PC-9 (cell line): ENCODE results near the gene TMEM244. TPM values are rescaled to one million over a fixed set of nuclear protein-coding genes. Genes with fewer than 3 reads are reported as not detected.
"Not testable (repeated sequence)": the region's sequence is repeated elsewhere in the genome, so short reads cannot be mapped to it uniquely, and the experiment has no call there.

Experiments used
- BruUV-seq: library from RNA; stranded (reverse); fragments of 400-500 nt; replicated peaks from 2 replicates; lab custom pipeline; 2021; lab: Mats Ljungman, UMichigan
- CTCF ChIA-PET: fragments of 300-600 bp; sonication (Branson Sonifier 250); formaldehyde crosslinking; loops from one replicate; lab custom pipeline; 2022; ENCODE audit warnings: antibody characterized with exemption; lab: Charles Lee
- POLR2A ChIA-PET: fragments of 300-600 bp; sonication (Branson Sonifier 250); formaldehyde crosslinking; loops from one replicate; lab custom pipeline; 2022; ENCODE audit warnings: antibody characterized with exemption; ENCODE audit not compliant: unreplicated experiment; lab: Charles Lee
- DNase-seq, 2 experiments: peaks; one replicate each; pipeline versions ENCODE4 v3.0.0 to v3.0.0-alpha.2; 2015 to 2022; ENCODE audit warnings: mixed read lengths in 1 of 2
- H2AFZ ChIP-seq: fragments of 200-600 bp; sonication (generic); 2 replicates; pipeline ENCODE4 v1.8.1; 2017; ENCODE audit warnings: antibody characterized with exemption
- H3F3A ChIP-seq: fragments of 200-600 bp; sonication (generic); 2 replicates; pipeline ENCODE4 v1.8.1; 2017; ENCODE audit warnings: antibody characterized with exemption, mild to moderate bottlenecking, low read depth; ENCODE audit not compliant: insufficient read depth
- H3K27ac ChIP-seq: fragments of 200-600 bp; sonication (generic); 2 replicates; pipeline ENCODE4 v1.6.1; 2016; ENCODE audit warnings: mixed run types
- H3K27me3 ChIP-seq: fragments of 200-600 bp; sonication (generic); 2 replicates; pipeline ENCODE4 v1.6.1; 2016; ENCODE audit warnings: low read depth, mixed run types; ENCODE audit not compliant: insufficient read depth
- H3K36me3 ChIP-seq: fragments of 200-600 bp; sonication (generic); 2 replicates; pipeline ENCODE4 v1.6.1; 2016; ENCODE audit warnings: low read depth, mixed run types
- H3K4me1 ChIP-seq: fragments of 200-600 bp; sonication (generic); replicated peaks from 2 replicates; pipeline ENCODE4 v1.6.1; 2016; ENCODE audit warnings: mixed run types; ENCODE audit not compliant: insufficient read depth
- H3K4me2 ChIP-seq: fragments of 200-600 bp; sonication (generic); 2 replicates; pipeline ENCODE4 v1.6.1; 2017; ENCODE audit warnings: mixed run types
- H3K4me3 ChIP-seq: fragments of 200-600 bp; sonication (generic); 2 replicates; pipeline ENCODE4 v1.6.1; 2016; ENCODE audit warnings: mixed run types
- H3K79me2 ChIP-seq: fragments of 200-600 bp; sonication (generic); 2 replicates; pipeline ENCODE4 v1.6.1; 2017; ENCODE audit warnings: low read depth, mixed run types
- H3K9me2 ChIP-seq: fragments of 200-600 bp; sonication (generic); 2 replicates; pipeline ENCODE4 v1.8.1; 2017; ENCODE audit warnings: mild to moderate bottlenecking; ENCODE audit not compliant: insufficient read depth
- H3K9me3 ChIP-seq: fragments of 200-600 bp; sonication (generic); 2 replicates; pipeline ENCODE4 v1.8.1; 2016; ENCODE audit warnings: low read depth; ENCODE audit not compliant: insufficient read depth
- H4K20me1 ChIP-seq: fragments of 200-600 bp; sonication (generic); 2 replicates; pipeline ENCODE4 v1.8.1; 2017; ENCODE audit not compliant: insufficient read depth
- CTCF ChIP-seq: fragments of 200-600 bp; sonication (generic); conservative IDR thresholded peaks from 2 replicates; pipeline ENCODE4 v1.6.1; 2017; ENCODE audit warnings: mixed run types, antibody characterized with exemption, mild to moderate bottlenecking, moderate library complexity
- EZH2 ChIP-seq: fragments of 200-600 bp; sonication (generic); IDR thresholded peaks from 2 replicates; pipeline ENCODE4 v1.8.0; 2017; ENCODE audit warnings: antibody characterized with exemption, low read depth
- intact Hi-C: fragments of 100-400 bp; cut with micrococcal nuclease; formaldehyde crosslinking; loops from one replicate; pipeline ENCODE4 v1.10.0; 2022; ENCODE audit not compliant: unreplicated experiment
- total RNA-seq: library from RNA; stranded (reverse); gene quantifications from 2 replicates; pipeline ENCODE4 v1.2.3, GENCODE V29; 2021

The TMEM244 gene
- total RNA-seq, 1 experiment from 2014 or later = not detected

GRCh38 chr6:129812145-129812777 is 48.9 kb downstream of the TMEM244 start:
- ChIA-PET POLR2A (interaction anchor here (0.5 kb wide), 1 partner anchor 94 kb away, joined by 3 read pairs; no protein-coding TSS in a partner anchor), CTCF (no interaction called here)
- BruUV-seq = no TSS peak
- H3K79me2 ChIP-seq = no peaks in the 10 kb centered on the region
- intact Hi-C loops = no loop called here
- H3K4me1 ChIP-seq = no peaks in the 10 kb centered on the region
- H3K9me2 ChIP-seq = peaks cover 4% of the 10 kb centered on the region; the same call in 1 of the 2 replicates
- no peaks in the 10 kb centered on the region for H4K20me1 ChIP-seq
- H3K9me3 ChIP-seq = no peaks in the 10 kb centered on the region; the same call in 1 of the 2 replicates
- no peak for DNase-seq
- no peaks in the 10 kb centered on the region for H3K36me3 ChIP-seq
- no peaks in the 10 kb centered on the region for H3K27me3 ChIP-seq
- no peak overlapping the region for H3K4me2 ChIP-seq
- TF ChIP-seq CTCF (no peak), EZH2 (no peak)
- no peak overlapping the region for H2AFZ ChIP-seq
- no peak overlapping the region for H3K4me3 ChIP-seq
- no peak overlapping the region for H3K27ac ChIP-seq
- H3F3A ChIP-seq = no peaks in the 10 kb centered on the region

- CTCF ChIA-PET, H4K20me1 ChIP-seq, POLR2A ChIA-PET, H3K79me2 ChIP-seq, H2AFZ ChIP-seq, H3K4me2 ChIP-seq, intact Hi-C loops, H3K4me3 ChIP-seq, H3K4me1 ChIP-seq, H3F3A ChIP-seq, H3K36me3 ChIP-seq, H3K9me2 ChIP-seq, DNase-seq, H3K27ac ChIP-seq, H3K9me3 ChIP-seq, BruUV-seq, H3K27me3 ChIP-seq: not testable (repeated sequence)
Measured at GRCh38 chr6:129807141-129807540, 54.0 kb downstream of the TMEM244 start.

- intact Hi-C loops, H3K9me3 ChIP-seq, H3K9me2 ChIP-seq, H3K4me3 ChIP-seq, DNase-seq, H3K36me3 ChIP-seq, BruUV-seq, H3F3A ChIP-seq, H4K20me1 ChIP-seq, H2AFZ ChIP-seq, H3K79me2 ChIP-seq, CTCF ChIA-PET, H3K4me2 ChIP-seq, H3K27ac ChIP-seq, H3K4me1 ChIP-seq, POLR2A ChIA-PET, H3K27me3 ChIP-seq: not testable (repeated sequence)
Measured at GRCh38 chr6:129802920-129803319, 58.2 kb downstream of the TMEM244 start.

- Histone ChIP-seq H3K4me2 (no peak overlapping the region), H3K4me3 (no peak overlapping the region), H3K9me3 (0 out of 2 replicates have a peak, but pooled peaks cover 9% of the 10 kb centered on the region), H3K27me3 (no peaks in the 10 kb centered on the region), H3K27ac (no peak overlapping the region), H4K20me1 (no peaks in the 10 kb centered on the region), H2AFZ (no peak overlapping the region), H3K79me2 (no peaks in the 10 kb centered on the region), H3K4me1 (no peaks in the 10 kb centered on the region), H3F3A (no peaks in the 10 kb centered on the region), H3K9me2 (no peaks in the 10 kb centered on the region; the same call in 1 of the 2 replicates), H3K36me3 (no peaks in the 10 kb centered on the region)
- TF ChIP-seq CTCF (no peak), EZH2 (no peak)
- BruUV-seq = no TSS peak
- ChIA-PET CTCF (no interaction called here), POLR2A (no interaction called here)
- peak in 1 of 2 experiments; percentile 57 for DNase-seq
- intact Hi-C loops = no loop called here
Measured at GRCh38 chr6:129801909-129802308, 59.2 kb downstream of the TMEM244 start.
